ENCODE measurements around the gene PRKG1. TPM values are rescaled to one million over a fixed set of nuclear protein-coding genes. Genes with fewer than 3 reads are reported as not detected.

The PRKG1 gene
- total RNA-seq, 1 donor from 2014 or later, result 22.8 TPM

DNA sequence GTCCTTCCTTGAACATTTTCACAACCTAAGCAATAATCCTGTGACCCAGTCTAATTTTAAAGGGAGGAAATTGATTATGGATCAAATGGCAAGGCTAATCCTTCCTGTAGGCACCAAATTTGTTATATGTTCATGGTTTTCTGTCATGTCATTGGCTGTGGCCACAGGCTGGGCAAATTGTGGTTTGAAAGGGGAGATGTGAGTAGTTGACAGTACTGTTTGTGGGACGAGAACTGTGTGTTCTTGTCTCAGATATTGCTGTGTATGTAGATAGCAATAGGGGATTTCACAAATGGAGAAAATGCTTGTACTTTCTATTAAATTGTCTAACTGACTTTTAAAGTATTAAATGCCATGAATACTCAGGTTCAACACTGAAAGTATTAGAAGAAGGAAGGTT lies 8.1 kb upstream of the PRKG1 start:
- H3K27me3 Mint-ChIP-seq (ENCODE audit: low read depth), result no peaks in the 10 kb centered on the region
- TF ChIP-seq, protein P1, sequence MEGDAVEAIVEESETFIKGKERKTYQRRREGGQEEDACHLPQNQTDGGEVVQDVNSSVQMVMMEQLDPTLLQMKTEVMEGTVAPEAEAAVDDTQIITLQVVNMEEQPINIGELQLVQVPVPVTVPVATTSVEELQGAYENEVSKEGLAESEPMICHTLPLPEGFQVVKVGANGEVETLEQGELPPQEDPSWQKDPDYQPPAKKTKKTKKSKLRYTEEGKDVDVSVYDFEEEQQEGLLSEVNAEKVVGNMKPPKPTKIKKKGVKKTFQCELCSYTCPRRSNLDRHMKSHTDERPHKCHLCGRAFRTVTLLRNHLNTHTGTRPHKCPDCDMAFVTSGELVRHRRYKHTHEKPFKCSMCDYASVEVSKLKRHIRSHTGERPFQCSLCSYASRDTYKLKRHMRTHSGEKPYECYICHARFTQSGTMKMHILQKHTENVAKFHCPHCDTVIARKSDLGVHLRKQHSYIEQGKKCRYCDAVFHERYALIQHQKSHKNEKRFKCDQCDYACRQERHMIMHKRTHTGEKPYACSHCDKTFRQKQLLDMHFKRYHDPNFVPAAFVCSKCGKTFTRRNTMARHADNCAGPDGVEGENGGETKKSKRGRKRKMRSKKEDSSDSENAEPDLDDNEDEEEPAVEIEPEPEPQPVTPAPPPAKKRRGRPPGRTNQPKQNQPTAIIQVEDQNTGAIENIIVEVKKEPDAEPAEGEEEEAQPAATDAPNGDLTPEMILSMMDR (IDR thresholded peaks at IDR 0.05), result no peak
- DNase-seq (ENCODE audit: low spot score), result no peak
- peaks cover 13% of the 10 kb centered on the region for H3K4me1 Mint-ChIP-seq (ENCODE audit: low read depth)
- no peaks in the 10 kb centered on the region for H3K36me3 Mint-ChIP-seq (ENCODE audit: low read depth)
- H3K9me3 Mint-ChIP-seq (ENCODE audit: low read depth), result peaks cover under 1% of the 10 kb centered on the region
- H3K27ac Mint-ChIP-seq (ENCODE audit: unreplicated experiment), result no peak overlapping the region
- H3K4me3 Mint-ChIP-seq (ENCODE audit: unreplicated experiment), result no peak overlapping the region

DNA sequence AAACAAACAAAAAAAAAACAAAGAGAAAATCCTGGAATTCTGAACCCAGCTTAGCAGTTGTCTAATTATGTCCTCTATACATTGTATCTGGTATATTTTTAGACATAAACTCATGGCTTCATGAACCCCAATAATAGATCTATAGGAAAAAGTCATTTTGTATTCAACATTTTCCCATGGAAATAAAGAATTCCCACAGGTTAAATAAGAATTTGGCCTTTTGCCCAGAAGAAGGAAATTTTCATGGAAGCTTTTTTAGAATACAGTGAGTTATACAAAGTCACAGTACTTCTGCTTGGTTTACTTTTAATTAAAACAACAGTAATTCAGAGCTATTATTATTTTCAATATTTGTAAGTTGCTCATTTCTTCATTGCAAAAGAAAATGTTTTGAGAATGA lies 2.1 kb upstream of the PRKG1 start:
- H3K27me3 Mint-ChIP-seq (ENCODE audit: low read depth), result no peaks in the 10 kb centered on the region
- peaks cover 31% of the 10 kb centered on the region for H3K4me1 Mint-ChIP-seq (ENCODE audit: low read depth)
- TF ChIP-seq, protein P1 (IDR thresholded peaks at IDR 0.05), result no peak
- H3K9me3 Mint-ChIP-seq (ENCODE audit: low read depth), result no peaks in the 10 kb centered on the region
- H3K36me3 Mint-ChIP-seq (ENCODE audit: low read depth), result no peaks in the 10 kb centered on the region
- H3K4me3 Mint-ChIP-seq (ENCODE audit: unreplicated experiment), result no peak overlapping the region
- H3K27ac Mint-ChIP-seq (ENCODE audit: unreplicated experiment), result no peak overlapping the region
- no peak for DNase-seq (ENCODE audit: low spot score)

DNA sequence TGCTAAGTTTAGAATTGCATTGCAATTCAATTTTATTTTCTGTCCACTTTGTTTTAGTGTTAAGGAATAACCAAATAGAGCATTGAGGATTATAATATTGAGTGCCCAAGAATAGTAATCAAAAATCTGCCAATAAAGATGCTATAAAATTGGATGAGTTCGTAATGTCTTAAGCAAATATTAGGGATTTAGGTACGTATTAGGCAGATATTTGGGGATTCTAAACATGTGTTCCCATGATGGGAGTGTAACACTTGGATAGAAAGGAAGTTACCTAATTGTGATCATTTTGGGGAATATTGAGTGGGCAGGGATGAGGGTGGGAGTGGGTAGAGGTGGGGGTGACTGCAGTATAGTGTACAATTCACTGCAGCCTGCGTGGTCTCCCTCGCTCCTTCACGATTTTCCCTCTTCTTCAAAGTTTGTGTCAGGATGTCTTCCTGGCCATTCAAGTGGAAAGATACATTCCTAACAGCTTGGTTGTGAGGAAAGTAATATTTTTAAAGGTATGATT lies 1.3 kb upstream of the PRKG1 start:
- Mint-ChIP-seq H3K4me1 (ENCODE audit: low read depth) (peaks cover 28% of the 10 kb centered on the region), H3K27me3 (ENCODE audit: low read depth) (no peaks in the 10 kb centered on the region), H3K36me3 (ENCODE audit: low read depth) (no peaks in the 10 kb centered on the region), H3K4me3 (ENCODE audit: unreplicated experiment) (peak overlapping the region; percentile 98), H3K9me3 (ENCODE audit: low read depth) (no peaks in the 10 kb centered on the region), H3K27ac (ENCODE audit: unreplicated experiment) (peak overlapping the region; percentile 84)
- no peak for DNase-seq (ENCODE audit: low spot score)
- TF ChIP-seq, protein P1 (IDR thresholded peaks at IDR 0.05), result no peak

DNA sequence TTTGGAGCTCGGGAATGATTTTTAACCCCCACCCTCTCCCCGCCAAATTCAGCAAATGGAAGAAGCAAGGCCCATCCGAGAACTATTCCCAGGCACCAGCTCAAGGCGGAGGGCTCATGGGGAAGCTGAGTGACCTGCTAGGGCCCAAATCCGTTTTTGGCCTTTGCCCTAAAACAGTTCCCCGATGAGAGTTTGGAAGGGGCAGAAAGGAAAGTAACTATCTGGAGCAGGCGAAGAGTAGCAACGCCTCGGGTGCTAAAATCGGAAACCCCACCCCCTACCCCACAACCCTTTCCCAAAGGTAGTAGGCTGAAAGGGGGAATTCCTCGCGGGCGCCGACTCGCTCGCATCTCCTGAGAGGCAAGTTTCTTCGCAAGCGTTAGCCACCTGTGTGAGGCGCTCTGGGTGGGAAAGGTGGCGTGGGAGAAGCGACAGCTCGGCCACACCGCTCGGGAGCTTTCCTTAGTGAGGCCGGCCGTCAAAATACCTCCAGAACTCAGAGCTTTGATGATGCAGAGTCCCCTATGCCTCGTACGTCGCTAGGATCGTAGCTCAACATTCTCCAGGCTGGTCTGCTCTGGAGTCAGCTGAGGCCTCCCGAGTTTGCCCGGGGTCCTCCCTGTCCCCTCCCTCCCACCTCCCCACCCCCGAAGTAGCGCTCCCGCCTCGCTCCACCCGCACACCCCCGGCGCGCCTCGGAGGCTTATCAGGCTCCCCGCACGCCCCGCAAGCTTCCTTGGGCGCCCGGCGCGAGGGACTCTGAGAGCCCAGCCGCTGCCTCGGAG lies 642 bp upstream of the PRKG1 start:
- TF ChIP-seq, protein P1 (IDR thresholded peaks at IDR 0.05), result peak; percentile 16
- H3K27me3 Mint-ChIP-seq (ENCODE audit: low read depth), result no peaks in the 10 kb centered on the region
- no peaks in the 10 kb centered on the region for H3K36me3 Mint-ChIP-seq (ENCODE audit: low read depth)
- DNase-seq (ENCODE audit: low spot score), result no peak
- H3K9me3 Mint-ChIP-seq (ENCODE audit: low read depth), result no peaks in the 10 kb centered on the region
- peak overlapping the region; percentile 84 for H3K27ac Mint-ChIP-seq (ENCODE audit: unreplicated experiment)
- H3K4me3 Mint-ChIP-seq (ENCODE audit: unreplicated experiment), result peak overlapping the region; percentile 98
- peaks cover 28% of the 10 kb centered on the region for H3K4me1 Mint-ChIP-seq (ENCODE audit: low read depth)

DNA sequence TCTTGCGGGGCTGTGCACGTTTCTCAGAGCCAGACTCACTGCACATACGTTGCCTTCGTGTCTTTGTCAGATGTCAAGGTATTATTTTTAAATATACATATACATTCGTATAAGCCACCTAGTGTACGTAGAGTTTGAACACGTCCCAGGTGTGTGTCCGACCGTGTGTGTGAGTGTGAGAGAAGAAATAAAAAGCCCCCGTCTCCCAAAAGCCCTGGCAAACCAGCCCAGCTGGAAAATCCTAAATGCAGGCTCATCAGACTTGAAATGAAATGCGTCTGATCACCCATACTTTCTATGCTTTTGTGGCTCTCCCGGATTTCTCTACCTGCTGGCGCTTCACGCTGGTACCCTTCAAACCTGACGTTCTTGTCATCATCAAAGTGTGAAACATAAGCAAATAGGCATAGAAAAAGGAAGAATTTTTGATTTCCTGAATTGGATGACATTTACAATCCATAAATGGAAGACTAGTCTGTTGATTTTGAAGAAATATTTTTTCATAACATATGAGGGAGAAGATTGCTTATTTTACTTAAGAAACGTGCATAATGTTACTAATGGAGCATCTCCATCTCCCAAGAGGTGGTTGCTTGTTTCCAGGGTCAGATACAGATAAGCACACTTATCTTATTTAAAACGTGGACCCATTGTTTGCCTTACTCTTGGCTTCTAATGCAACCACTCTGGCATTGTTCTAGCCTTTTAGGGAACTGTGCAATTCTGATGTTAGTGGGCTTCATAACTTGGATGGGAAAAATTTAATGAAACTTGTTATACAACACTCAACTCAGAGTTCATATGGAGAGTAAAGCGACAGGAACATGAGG lies 971 bp downstream of the PRKG1 start:
- TF ChIP-seq, protein P1 (IDR thresholded peaks at IDR 0.05), result no peak
- H3K4me1 Mint-ChIP-seq (ENCODE audit: low read depth), result peaks cover 38% of the 10 kb centered on the region
- DNase-seq (ENCODE audit: low spot score), result no peak

More for the DNA sequence above, 971 bp downstream of the PRKG1 start:
- Mint-ChIP-seq H3K36me3 (ENCODE audit: low read depth) (no peaks in the 10 kb centered on the region), H3K4me3 (ENCODE audit: unreplicated experiment) (peak overlapping the region; percentile 98), H3K27me3 (ENCODE audit: low read depth) (no peaks in the 10 kb centered on the region), H3K27ac (ENCODE audit: unreplicated experiment) (peak overlapping the region; percentile 96), H3K9me3 (ENCODE audit: low read depth) (no peaks in the 10 kb centered on the region)

Measured in chondrocyte (in vitro differentiated cells).